ENCODE data around the gene PYGB. TPM values are rescaled to one million over a fixed set of nuclear protein-coding genes. Genes with fewer than 3 reads are reported as not detected.

Gene PYGB
- total RNA-seq, 1 donor from 2014 or later, result 167 TPM

GRCh38 chr20:25244976-25245375 lies 2.9 kb upstream of the PYGB start:
- no peak for TF ChIP-seq CTCF (IDR thresholded peaks at IDR 0.05; ENCODE audit: insufficient read depth, low read length, poor library complexity, severe bottlenecking)
- H3K27me3 ChIP-seq (ENCODE audit: control insufficient read depth, insufficient read depth, low read length), result no peaks in the 10 kb centered on the region
- H3K4me3 ChIP-seq (ENCODE audit: low read depth, low read length), result no peak overlapping the region

GRCh38 chr20:25245461-25245860 lies 2.4 kb upstream of the PYGB start:
- H3K27me3 ChIP-seq (ENCODE audit: control insufficient read depth, insufficient read depth, low read length), result no peaks in the 10 kb centered on the region
- no peak for DNase-seq (ENCODE audit: low read depth)
- H3K4me3 ChIP-seq (ENCODE audit: low read depth, low read length), result no peak overlapping the region
- TF ChIP-seq CTCF (IDR thresholded peaks at IDR 0.05; ENCODE audit: insufficient read depth, low read length, poor library complexity, severe bottlenecking), result no peak
- no peaks in the 10 kb centered on the region for H3K36me3 ChIP-seq (ENCODE audit: control insufficient read depth, insufficient read depth, low read length)

More at GRCh38 chr20:25244976-25245375, 2.9 kb upstream of the PYGB start:
- H3K36me3 ChIP-seq (ENCODE audit: control insufficient read depth, insufficient read depth, low read length), result no peaks in the 10 kb centered on the region
- DNase-seq (ENCODE audit: low read depth), result no peak

- H3K27me3 ChIP-seq (ENCODE audit: control insufficient read depth, insufficient read depth, low read length), result no peaks in the 10 kb centered on the region
- H3K36me3 ChIP-seq (ENCODE audit: control insufficient read depth, insufficient read depth, low read length), result no peaks in the 10 kb centered on the region
- TF ChIP-seq CTCF (IDR thresholded peaks at IDR 0.05; ENCODE audit: insufficient read depth, low read length, poor library complexity, severe bottlenecking), result no peak
- H3K4me3 ChIP-seq (ENCODE audit: low read depth, low read length), result no peak overlapping the region
- no peak for DNase-seq (ENCODE audit: low read depth)
These were observed 1.5 kb upstream of the PYGB start for GRCh38 chr20:25246182-25246999.

GRCh38 chr20:25247000-25247517 lies 826 bp upstream of the PYGB start:
- TF ChIP-seq CTCF (IDR thresholded peaks at IDR 0.05; ENCODE audit: insufficient read depth, low read length, poor library complexity, severe bottlenecking), result peak; percentile 65
- Histone ChIP-seq H3K27me3 (ENCODE audit: control insufficient read depth, insufficient read depth, low read length) (no peaks in the 10 kb centered on the region), H3K4me3 (ENCODE audit: low read depth, low read length) (peak overlapping the region; percentile 79), H3K36me3 (ENCODE audit: control insufficient read depth, insufficient read depth, low read length) (no peaks in the 10 kb centered on the region)
- no peak for DNase-seq (ENCODE audit: low read depth)

- Histone ChIP-seq H3K27me3 (ENCODE audit: control insufficient read depth, insufficient read depth, low read length) (no peaks in the 10 kb centered on the region), H3K4me3 (ENCODE audit: low read depth, low read length) (peak overlapping the region; percentile 79), H3K36me3 (ENCODE audit: control insufficient read depth, insufficient read depth, low read length) (no peaks in the 10 kb centered on the region)
- TF ChIP-seq CTCF (IDR thresholded peaks at IDR 0.05; ENCODE audit: insufficient read depth, low read length, poor library complexity, severe bottlenecking), result no peak
- no peak for DNase-seq (ENCODE audit: low read depth)
These were observed 348 bp upstream of the PYGB start for GRCh38 chr20:25247518-25247955.
